ENCODE data around the gene ATAD2B.

The ATAD2B gene

GRCh38 chr2:23836971-23837565 lies 89.9 kb downstream of the ATAD2B start:
- H3K4me3 ChIP-seq (ENCODE audit: low read length), result no peak overlapping the region
- no peak overlapping the region for H3K27ac ChIP-seq (ENCODE audit: low read length)
- no peaks in the 10 kb centered on the region for H3F3A ChIP-seq (ENCODE audit: insufficient read depth, low read length)
- TF ChIP-seq EZH2phosphoT487 (IDR thresholded peaks at IDR 0.05; ENCODE audit: low read length) (no peak), CTCF (IDR thresholded peaks at IDR 0.05; ENCODE audit: low read length) (no peak), EZH2 (optimal IDR thresholded peaks at IDR 0.05; ENCODE audit: low read depth, low read length) (no peak)
- H3K9me3 ChIP-seq (replicated peaks; ENCODE audit: insufficient read depth, low read length), result no peaks in the 10 kb centered on the region
- H3K9ac ChIP-seq (ENCODE audit: low read length), result no peak overlapping the region
- H3K27me3 ChIP-seq (replicated peaks; ENCODE audit: insufficient read depth, low read length), result no peaks in the 10 kb centered on the region
- no peak overlapping the region for H3K4me2 ChIP-seq (ENCODE audit: low read depth, low read length)
- DNase-seq, result no peak
- no peaks in the 10 kb centered on the region for H3K79me2 ChIP-seq (ENCODE audit: low read length)
- H3K4me1 ChIP-seq (ENCODE audit: low read length), result no peaks in the 10 kb centered on the region
- no peaks in the 10 kb centered on the region for H4K20me1 ChIP-seq (ENCODE audit: insufficient read depth, low read length)
- H3K9me2 ChIP-seq (replicated peaks; ENCODE audit: insufficient read depth, low read length), result no peaks in the 10 kb centered on the region
- H3K36me3 ChIP-seq (replicated peaks; ENCODE audit: insufficient read depth, low read length), result no peaks in the 10 kb centered on the region
- no peak overlapping the region for H2AFZ ChIP-seq (ENCODE audit: low read length)

DNA sequence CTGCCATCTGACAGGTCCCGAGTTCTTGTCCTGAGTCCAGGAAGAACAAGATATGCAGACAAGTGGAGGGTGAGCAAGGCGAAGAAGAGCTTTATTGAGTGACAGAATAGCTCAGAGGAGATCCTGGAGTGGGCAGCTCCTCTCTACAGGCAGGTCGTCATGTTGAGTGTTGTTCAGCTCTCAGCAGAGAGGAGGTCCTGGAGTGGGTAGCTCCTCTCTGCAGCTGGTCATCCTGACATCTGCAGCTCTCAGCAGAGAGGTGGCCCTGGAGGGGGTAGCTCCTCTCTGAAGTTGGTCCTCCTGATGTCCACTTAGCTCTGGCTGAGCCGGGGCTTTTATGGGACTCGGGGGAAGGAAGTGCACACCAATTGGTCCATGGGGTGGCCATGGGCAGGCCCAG lies 90.4 kb downstream of the ATAD2B start:
- no peak overlapping the region for H3K9ac ChIP-seq (ENCODE audit: low read length)
- no peak overlapping the region for H2AFZ ChIP-seq (ENCODE audit: low read length)
- TF ChIP-seq CTCF (IDR thresholded peaks at IDR 0.05; ENCODE audit: low read length), result no peak
- TF ChIP-seq EZH2phosphoT487 (IDR thresholded peaks at IDR 0.05; ENCODE audit: low read length), result no peak
- no peak for TF ChIP-seq EZH2 (optimal IDR thresholded peaks at IDR 0.05; ENCODE audit: low read depth, low read length)
- H3K4me2 ChIP-seq (ENCODE audit: low read depth, low read length), result no peak overlapping the region
- no peaks in the 10 kb centered on the region for H3K9me2 ChIP-seq (replicated peaks; ENCODE audit: insufficient read depth, low read length)
- no peaks in the 10 kb centered on the region for H3K9me3 ChIP-seq (replicated peaks; ENCODE audit: insufficient read depth, low read length)
- no peaks in the 10 kb centered on the region for H3K79me2 ChIP-seq (ENCODE audit: low read length)
- no peaks in the 10 kb centered on the region for H4K20me1 ChIP-seq (ENCODE audit: insufficient read depth, low read length)
- H3K36me3 ChIP-seq (replicated peaks; ENCODE audit: insufficient read depth, low read length), result no peaks in the 10 kb centered on the region
- H3K27me3 ChIP-seq (replicated peaks; ENCODE audit: insufficient read depth, low read length), result no peaks in the 10 kb centered on the region
- DNase-seq, result no peak
- H3K4me1 ChIP-seq (ENCODE audit: low read length), result no peaks in the 10 kb centered on the region
- H3F3A ChIP-seq (ENCODE audit: insufficient read depth, low read length), result no peaks in the 10 kb centered on the region
- H3K27ac ChIP-seq (ENCODE audit: low read length), result no peak overlapping the region
- no peak overlapping the region for H3K4me3 ChIP-seq (ENCODE audit: low read length)

DNA sequence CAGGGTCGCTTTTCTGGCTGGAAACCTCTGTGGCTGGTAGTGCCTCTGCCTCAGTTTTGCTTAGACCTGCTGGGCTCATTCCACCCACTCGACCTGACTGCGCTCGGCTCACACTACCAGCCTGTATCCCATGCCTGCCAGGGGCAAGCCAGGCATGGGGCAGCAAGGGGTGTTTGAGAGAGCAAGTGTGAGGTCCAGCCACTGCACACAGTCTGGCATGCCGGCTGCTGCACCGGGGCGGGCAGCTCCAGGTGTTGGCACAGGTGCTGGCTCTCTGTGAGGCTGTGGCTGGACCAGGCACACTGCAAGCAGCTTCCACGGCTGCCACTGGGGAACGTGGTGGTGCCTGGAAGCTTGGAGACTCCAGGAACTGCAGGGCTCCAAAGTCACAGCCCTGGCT lies 90.9 kb downstream of the ATAD2B start:
- no peak for DNase-seq
- no peak for TF ChIP-seq EZH2 (optimal IDR thresholded peaks at IDR 0.05; ENCODE audit: low read depth, low read length)
- TF ChIP-seq CTCF (IDR thresholded peaks at IDR 0.05; ENCODE audit: low read length), result no peak
- no peak for TF ChIP-seq EZH2phosphoT487 (IDR thresholded peaks at IDR 0.05; ENCODE audit: low read length)
- Histone ChIP-seq H2AFZ (ENCODE audit: low read length) (no peak overlapping the region), H3K4me1 (ENCODE audit: low read length) (no peaks in the 10 kb centered on the region), H3K9me2 (replicated peaks; ENCODE audit: insufficient read depth, low read length) (no peaks in the 10 kb centered on the region), H3K9me3 (replicated peaks; ENCODE audit: insufficient read depth, low read length) (no peaks in the 10 kb centered on the region), H3F3A (ENCODE audit: insufficient read depth, low read length) (no peaks in the 10 kb centered on the region), H3K4me3 (ENCODE audit: low read length) (no peak overlapping the region), H3K9ac (ENCODE audit: low read length) (no peak overlapping the region), H3K27me3 (replicated peaks; ENCODE audit: insufficient read depth, low read length) (no peaks in the 10 kb centered on the region), H3K79me2 (ENCODE audit: low read length) (no peaks in the 10 kb centered on the region), H3K27ac (ENCODE audit: low read length) (no peak overlapping the region), H3K4me2 (ENCODE audit: low read depth, low read length) (no peak overlapping the region), H4K20me1 (ENCODE audit: insufficient read depth, low read length) (no peaks in the 10 kb centered on the region), H3K36me3 (replicated peaks; ENCODE audit: insufficient read depth, low read length) (no peaks in the 10 kb centered on the region)
